Osteoblast (primary cell): ENCODE measurements around the gene FXR2. TPM values are rescaled to one million over a fixed set of nuclear protein-coding genes. Genes with fewer than 3 reads are reported as not detected.
A peak's percentile ranks its signal among the peaks of the same experiment; 100 is the strongest.

Source experiments
- DNase-seq: peaks from one replicate; pipeline ENCODE4 v3.0.0; 2011; ENCODE audit warnings: low spot score, mixed read lengths; ENCODE audit not compliant: insufficient read length; ENCODE audit errors: missing footprints
- H2AFZ ChIP-seq: 2 replicates; pipeline ENCODE4 v1.6.0; 2011; ENCODE audit warnings: mild to moderate bottlenecking, low read length
- H3K27ac ChIP-seq: 2 replicates; pipeline ENCODE4 v1.5.1; 2011; ENCODE audit warnings: mild to moderate bottlenecking, low read depth, low read length, moderate library complexity
- H3K27me3 ChIP-seq: 2 replicates; pipeline ENCODE4 v1.6.0; 2012; ENCODE audit warnings: mild to moderate bottlenecking, control low read depth, inconsistent platforms, low read length, moderate library complexity; ENCODE audit not compliant: insufficient read depth
- H3K36me3 ChIP-seq: 2 replicates; pipeline ENCODE4 v1.5.1; 2011; ENCODE audit warnings: mild to moderate bottlenecking, low read length, control low read depth, moderate library complexity; ENCODE audit not compliant: insufficient read depth
- H3K4me1 ChIP-seq: 2 replicates; pipeline ENCODE4 v1.5.1; 2011; ENCODE audit warnings: mild to moderate bottlenecking, low read length, control low read depth, moderate library complexity; ENCODE audit not compliant: insufficient read depth
- H3K4me2 ChIP-seq: 2 replicates; pipeline ENCODE4 v1.6.0; 2011; ENCODE audit warnings: mild to moderate bottlenecking, low read length; ENCODE audit not compliant: insufficient read depth
- H3K4me3 ChIP-seq: fragments of 200-600 bp; sonication (generic); 3 replicates; pipeline ENCODE4 v1.5.1; 2012; ENCODE audit warnings: mild to moderate bottlenecking, low read length, inconsistent platforms; ENCODE audit not compliant: insufficient read depth
- H3K79me2 ChIP-seq: 2 replicates; pipeline ENCODE4 v1.6.0; 2012; ENCODE audit warnings: mild to moderate bottlenecking, low read length, control low read depth, inconsistent platforms; ENCODE audit not compliant: insufficient read depth
- H3K9me3 ChIP-seq: 2 replicates; pipeline ENCODE4 v1.5.1; 2011; ENCODE audit warnings: low read depth, low read length, control low read depth
- H4K20me1 ChIP-seq: 2 replicates; pipeline ENCODE4 v1.6.0; 2012; ENCODE audit warnings: mild to moderate bottlenecking, low read length, control low read depth; ENCODE audit not compliant: insufficient read depth
- total RNA-seq: library from RNA; depleted of rRNA; stranded (reverse); fragments of >200 nt; gene quantifications from 2 replicates; pipeline ENCODE4 v1.2.3, GENCODE V29; 2012
- TF ChIP-seq, protein P1 (sequence below): IDR thresholded peaks from 2 replicates; pipeline ENCODE4 v1.5.1; 2011; ENCODE audit warnings: mild to moderate bottlenecking, low read depth, low read length, moderate library complexity; ENCODE audit errors: extremely low read depth

FXR2 gene
- total RNA-seq, 1 donor: 42.7 TPM

DNA sequence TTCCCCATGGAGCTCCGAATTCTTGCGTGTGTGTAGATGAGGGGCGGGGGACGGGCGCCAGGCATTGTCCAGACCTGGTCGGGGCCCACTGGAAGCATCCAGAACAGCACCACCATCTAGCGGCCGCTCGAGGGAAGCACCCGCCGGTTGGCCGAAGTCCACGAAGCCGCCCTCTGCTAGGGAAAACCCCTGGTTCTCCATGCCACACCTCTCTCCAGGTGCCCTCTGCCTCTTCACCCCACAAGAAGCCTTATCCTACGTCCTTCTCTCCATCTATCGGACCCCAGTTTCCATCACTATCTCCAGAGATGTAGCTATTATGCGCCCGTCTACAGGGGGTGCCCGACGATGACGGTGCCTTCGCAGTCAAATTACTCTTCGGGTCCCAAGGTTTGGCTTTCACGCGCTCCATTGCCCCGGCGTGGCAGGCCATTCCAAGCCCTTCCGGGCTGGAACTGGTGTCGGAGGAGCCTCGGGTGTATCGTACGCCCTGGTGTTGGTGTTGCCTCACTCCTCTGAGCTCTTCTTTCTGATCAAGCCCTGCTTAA is 53.6 kb downstream of the FXR2 start:
- Histone ChIP-seq H3K4me1 (peaks cover 30% of the 10 kb centered on the region), H3K36me3 (peaks cover 23% of the 10 kb centered on the region), H3K27me3 (no peaks in the 10 kb centered on the region)

DNA sequence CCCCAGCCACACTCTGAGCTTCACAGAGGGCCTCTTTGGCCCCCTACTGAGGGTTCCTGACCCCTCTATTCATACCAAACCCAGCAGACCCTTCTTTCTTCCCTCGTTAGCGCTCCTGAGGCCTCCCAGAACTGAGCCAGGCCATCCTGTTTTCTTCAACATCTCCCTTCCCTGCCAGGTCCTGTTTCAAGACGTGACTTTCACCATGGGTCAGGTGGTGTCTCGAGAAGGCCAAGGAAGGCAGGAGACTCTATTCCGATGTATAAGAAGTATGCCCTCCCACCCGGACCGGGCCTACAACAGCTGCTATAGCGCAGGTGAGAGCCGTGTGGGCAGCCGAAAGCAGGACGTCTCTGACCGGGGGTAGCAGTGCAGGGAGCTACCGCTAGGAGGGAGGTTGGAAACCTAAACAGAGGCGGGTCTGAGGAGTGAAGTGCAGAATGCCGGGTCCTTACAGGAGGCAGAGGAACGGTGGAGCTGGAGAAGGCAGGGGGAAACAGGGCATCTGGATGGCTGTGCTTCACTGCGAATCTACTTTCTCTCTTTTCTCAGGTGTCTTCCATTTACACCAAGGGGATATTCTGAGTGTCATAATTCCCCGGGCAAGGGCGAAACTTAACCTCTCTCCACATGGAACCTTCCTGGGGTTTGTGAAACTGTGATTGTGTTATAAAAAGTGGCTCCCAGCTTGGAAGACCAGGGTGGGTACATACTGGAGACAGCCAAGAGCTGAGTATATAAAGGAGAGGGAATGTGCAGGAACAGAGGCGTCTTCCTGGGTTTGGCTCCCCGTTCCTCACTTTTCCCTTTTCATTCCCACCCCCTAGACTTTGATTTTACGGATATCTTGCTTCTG is 54.3 kb downstream of the FXR2 start:
- TF ChIP-seq, protein P1, sequence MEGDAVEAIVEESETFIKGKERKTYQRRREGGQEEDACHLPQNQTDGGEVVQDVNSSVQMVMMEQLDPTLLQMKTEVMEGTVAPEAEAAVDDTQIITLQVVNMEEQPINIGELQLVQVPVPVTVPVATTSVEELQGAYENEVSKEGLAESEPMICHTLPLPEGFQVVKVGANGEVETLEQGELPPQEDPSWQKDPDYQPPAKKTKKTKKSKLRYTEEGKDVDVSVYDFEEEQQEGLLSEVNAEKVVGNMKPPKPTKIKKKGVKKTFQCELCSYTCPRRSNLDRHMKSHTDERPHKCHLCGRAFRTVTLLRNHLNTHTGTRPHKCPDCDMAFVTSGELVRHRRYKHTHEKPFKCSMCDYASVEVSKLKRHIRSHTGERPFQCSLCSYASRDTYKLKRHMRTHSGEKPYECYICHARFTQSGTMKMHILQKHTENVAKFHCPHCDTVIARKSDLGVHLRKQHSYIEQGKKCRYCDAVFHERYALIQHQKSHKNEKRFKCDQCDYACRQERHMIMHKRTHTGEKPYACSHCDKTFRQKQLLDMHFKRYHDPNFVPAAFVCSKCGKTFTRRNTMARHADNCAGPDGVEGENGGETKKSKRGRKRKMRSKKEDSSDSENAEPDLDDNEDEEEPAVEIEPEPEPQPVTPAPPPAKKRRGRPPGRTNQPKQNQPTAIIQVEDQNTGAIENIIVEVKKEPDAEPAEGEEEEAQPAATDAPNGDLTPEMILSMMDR: peak; percentile 64
- Histone ChIP-seq H3K4me3 (peak overlapping the region; percentile 89), H3K79me2 (peaks cover 38% of the 10 kb centered on the region), H2AFZ (peak overlapping the region; percentile 95), H3K36me3 (peaks cover 16% of the 10 kb centered on the region), H3K4me2 (peak overlapping the region; percentile 100), H4K20me1 (peaks cover 16% of the 10 kb centered on the region), H3K27me3 (no peaks in the 10 kb centered on the region), H3K4me1 (peaks cover 30% of the 10 kb centered on the region), H3K27ac (no peak overlapping the region), H3K9me3 (no peaks in the 10 kb centered on the region)
- DNase-seq: peak; percentile 95

More for the DNA sequence above, 53.6 kb downstream of the FXR2 start:
- H3K27ac ChIP-seq: peak overlapping the region; percentile 79
- peak overlapping the region; percentile 100 for H3K4me2 ChIP-seq
- H3K79me2 ChIP-seq: peaks cover 42% of the 10 kb centered on the region
- H3K9me3 ChIP-seq: no peaks in the 10 kb centered on the region
- H3K4me3 ChIP-seq: peak overlapping the region; percentile 89
- TF ChIP-seq, protein P1: peak; percentile 70
- DNase-seq: peak; percentile 99
- peaks cover 16% of the 10 kb centered on the region for H4K20me1 ChIP-seq
- peak overlapping the region; percentile 95 for H2AFZ ChIP-seq

DNA sequence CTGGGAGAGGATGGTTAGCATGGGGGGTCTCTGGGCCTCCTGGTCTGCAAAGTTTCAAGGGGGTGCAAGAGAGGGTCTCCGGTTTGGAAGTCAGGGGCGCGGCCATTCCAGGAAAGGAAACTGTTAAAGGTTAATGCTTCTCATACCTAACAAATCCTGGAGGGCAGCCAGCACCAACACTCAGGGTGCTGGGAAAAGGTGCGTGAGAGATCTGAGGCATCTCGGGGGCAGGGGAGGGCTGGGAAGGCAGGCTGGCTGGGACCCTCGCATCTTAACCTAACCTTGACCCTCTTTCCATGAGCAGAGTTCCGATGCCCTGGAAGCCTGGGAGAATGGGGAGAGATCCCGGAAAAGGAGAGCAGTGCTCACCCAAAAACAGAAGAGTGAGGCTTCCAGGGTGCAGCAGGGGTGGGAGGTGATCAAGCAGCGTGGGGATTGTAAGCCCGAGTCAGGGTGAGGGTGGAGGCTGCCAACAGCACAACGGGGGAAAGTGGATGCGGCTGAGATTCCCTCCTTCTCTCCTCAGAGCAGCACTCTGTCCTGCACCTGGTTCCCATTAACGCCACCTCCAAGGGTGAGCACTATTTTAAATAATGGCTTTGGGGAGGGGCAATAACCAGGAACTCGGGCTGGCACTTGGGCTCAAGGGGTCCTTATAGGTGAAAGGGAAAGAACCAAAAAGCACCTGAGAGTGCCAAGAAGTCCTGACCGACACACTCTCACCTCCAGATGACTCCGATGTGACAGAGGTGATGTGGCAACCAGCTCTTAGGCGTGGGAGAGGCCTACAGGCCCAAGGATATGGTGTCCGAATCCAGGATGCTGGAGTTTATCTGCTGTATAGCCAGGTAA is 55.2 kb downstream of the FXR2 start:
- H3K79me2 ChIP-seq: peaks cover 30% of the 10 kb centered on the region
- H3K27ac ChIP-seq: no peak overlapping the region
- H3K4me2 ChIP-seq: no peak overlapping the region
- H3K9me3 ChIP-seq: no peaks in the 10 kb centered on the region
- H3K27me3 ChIP-seq: no peaks in the 10 kb centered on the region
- H4K20me1 ChIP-seq: peaks cover 8% of the 10 kb centered on the region
- H2AFZ ChIP-seq: no peak overlapping the region
- DNase-seq: no peak
- peaks cover 30% of the 10 kb centered on the region for H3K4me1 ChIP-seq
- peaks cover 8% of the 10 kb centered on the region for H3K36me3 ChIP-seq
- no peak overlapping the region for H3K4me3 ChIP-seq
- TF ChIP-seq, protein P1: no peak
